Keratinocyte (primary cell): ENCODE results near the gene PROM1. TPM values are rescaled to one million over a fixed set of nuclear protein-coding genes. Genes with fewer than 3 reads are reported as not detected.

Source experiments
- DNase-seq: peaks from one replicate; pipeline ENCODE4 v3.0.0-alpha.2; 2011; ENCODE audit warnings: low read depth, missing footprints, low spot score
- FAIRE-seq: peaks from 2 replicates; lab custom pipeline; 2011; peaks lifted over from hg19 to GRCh38; lab: Jason Lieb, UNC
- H2AFZ ChIP-seq: 2 replicates; pipeline ENCODE4 v1.6.0; 2012; ENCODE audit warnings: low read length, control low read depth, inconsistent platforms; ENCODE audit not compliant: control insufficient read depth
- H3K27ac ChIP-seq: 2 replicates; pipeline ENCODE4 v1.5.1; 2011; ENCODE audit warnings: low read length; ENCODE audit not compliant: control insufficient read depth, insufficient read depth
- H3K27me3 ChIP-seq: 3 replicates; pipeline ENCODE4 v1.6.0; 2011; ENCODE audit warnings: low read length; ENCODE audit not compliant: control insufficient read depth, insufficient read depth; ENCODE audit errors: extremely low read depth
- H3K36me3 ChIP-seq, 2 experiments: 2 replicates in 1 of 2; 3 replicates in 1 of 2; pipeline ENCODE4 v1.5.1; 2011; ENCODE audit warnings: low read length in 2 of 2, mild to moderate bottlenecking in 1 of 2; ENCODE audit not compliant: control insufficient read depth in 2 of 2, insufficient read depth in 2 of 2; ENCODE audit errors: extremely low read depth in 1 of 2
- H3K4me1 ChIP-seq: 3 replicates; pipeline ENCODE4 v1.5.1; 2011; ENCODE audit warnings: low read length; ENCODE audit not compliant: control insufficient read depth, insufficient read depth; ENCODE audit errors: extremely low read depth
- H3K4me2 ChIP-seq: 3 replicates; pipeline ENCODE4 v1.6.0; 2011; ENCODE audit warnings: low read depth, low read length; ENCODE audit not compliant: control insufficient read depth, insufficient read depth; ENCODE audit errors: extremely low read depth
- H3K4me3 ChIP-seq, 3 experiments: fragments of 200-600 bp in 1 of 3; sonication (generic) in 1 of 3; 2 replicates in 2 of 3; 3 replicates in 1 of 3; pipeline ENCODE4 v1.5.1; 2011 to 2016; ENCODE audit warnings: low read length in 3 of 3, mild to moderate bottlenecking in 3 of 3, control low read depth in 2 of 3, inconsistent platforms in 1 of 3, low read depth in 1 of 3, mixed read lengths in 1 of 3, mixed run types in 1 of 3, moderate library complexity in 1 of 3; ENCODE audit not compliant: control insufficient read depth in 2 of 3, insufficient read depth in 2 of 3; ENCODE audit errors: extremely low read depth in 1 of 3
- H3K79me2 ChIP-seq: 2 replicates; pipeline ENCODE4 v1.6.0; 2012; ENCODE audit warnings: low read length; ENCODE audit not compliant: control insufficient read depth, insufficient read depth
- H3K9ac ChIP-seq: 3 replicates; pipeline ENCODE4 v1.6.0; 2011; ENCODE audit warnings: low read length; ENCODE audit not compliant: control insufficient read depth, insufficient read depth; ENCODE audit errors: extremely low read depth
- H3K9me1 ChIP-seq: 3 replicates; pipeline ENCODE4 v1.6.0; 2011; ENCODE audit warnings: low read length; ENCODE audit not compliant: control insufficient read depth, insufficient read depth; ENCODE audit errors: extremely low read depth
- H3K9me3 ChIP-seq: 2 replicates; pipeline ENCODE4 v1.5.1; 2012; ENCODE audit warnings: low read depth, low read length; ENCODE audit not compliant: control insufficient read depth
- H4K20me1 ChIP-seq: 3 replicates; pipeline ENCODE4 v1.6.0; 2011; ENCODE audit warnings: low read length; ENCODE audit not compliant: control insufficient read depth, insufficient read depth; ENCODE audit errors: extremely low read depth
- CTCF ChIP-seq, 3 experiments: IDR thresholded peaks in 1 of 3; conservative IDR thresholded peaks in 1 of 3; optimal IDR thresholded peaks in 1 of 3; 2 replicates in 2 of 3; 3 replicates in 1 of 3; pipeline versions ENCODE3 to v1.5.1; 2011; ENCODE audit warnings: low read length in 3 of 3, mild to moderate bottlenecking in 3 of 3, moderate library complexity in 2 of 3, control low read depth in 1 of 3, inconsistent platforms in 1 of 3; ENCODE audit not compliant: insufficient read depth in 2 of 3; ENCODE audit errors: extremely low read depth in 1 of 3
- EZH2 ChIP-seq: IDR thresholded peaks from one replicate; pipeline ENCODE4 v1.6.1; 2012; ENCODE audit warnings: inconsistent platforms, mild to moderate bottlenecking, low read length, moderate library complexity
- dilution Hi-C: fragments of 300-500 bp; cut with MboI; formaldehyde crosslinking; loops from one replicate; pipeline ENCODE4 v1.7.0; 2020; ENCODE audit warnings: low sequenced_read_pairs; ENCODE audit not compliant: extremely low pct_ligation_motif_present
- polyA plus RNA-seq, 5 experiments: library from polyadenylated mRNA; depleted of rRNA in 3 of 5; stranded (reverse) in 3 of 5; stranded (forward) in 1 of 5; unstranded in 1 of 5; fragments of >200 nt; gene quantifications; 1 replicate in 1 of 5; 2 replicates in 3 of 5; 3 replicates in 1 of 5; pipeline versions ENCODE4 v1.2.1 to v1.2.3, GENCODE V29; 2011 to 2012; ENCODE audit warnings: missing spikeins in 2 of 5, low read depth in 1 of 5, low replicate concordance in 1 of 5

The PROM1 gene
- polyA plus RNA-seq, 1 donor (not counting 4 experiments of a cell fraction or from before 2014, with no cell fraction given): not detected

GRCh38 chr4:16051132-16051531, 32.7 kb downstream of the PROM1 start:
- FAIRE-seq: no peak
- Histone ChIP-seq H2AFZ (no peak overlapping the region), H3K4me2 (no peak overlapping the region), H3K79me2 (no peaks in the 10 kb centered on the region), H3K4me1 (no peaks in the 10 kb centered on the region), H3K27me3 (peaks cover 8% of the 10 kb centered on the region), H3K9me3 (no peaks in the 10 kb centered on the region), H3K4me3 (no peak overlapping the region), H3K9ac (no peak overlapping the region), H3K27ac (no peak overlapping the region), H3K9me1 (no peaks in the 10 kb centered on the region), H4K20me1 (no peaks in the 10 kb centered on the region), H3K36me3 (no peaks in the 10 kb centered on the region)
- no peak for DNase-seq
- TF ChIP-seq CTCF (optimal IDR thresholded peaks at IDR 0.05 in 1 of 3, IDR thresholded peaks at IDR 0.05 in 1 of 3, conservative IDR thresholded peaks at IDR 0.05 in 1 of 3; ENCODE audit: extremely low read depth in 1 of 3, insufficient read depth in 2 of 3, low read length in 3 of 3): no peak
- TF ChIP-seq EZH2: no peak
- dilution Hi-C loops: no loop called here

GRCh38 chr4:16050669-16051068, 33.2 kb downstream of the PROM1 start:
- no peaks in the 10 kb centered on the region for H3K9me3 ChIP-seq
- H3K4me2 ChIP-seq: no peak overlapping the region
- H3K27me3 ChIP-seq: peaks cover 5% of the 10 kb centered on the region
- no peak overlapping the region for H3K9ac ChIP-seq
- H3K9me1 ChIP-seq: no peaks in the 10 kb centered on the region
- H3K79me2 ChIP-seq: no peaks in the 10 kb centered on the region
- H4K20me1 ChIP-seq: no peaks in the 10 kb centered on the region
- H3K4me3 ChIP-seq: no peak overlapping the region
- H3K27ac ChIP-seq: no peak overlapping the region
- dilution Hi-C loops: no loop called here
- no peak for DNase-seq
- H3K36me3 ChIP-seq: no peaks in the 10 kb centered on the region
- TF ChIP-seq EZH2 (no peak), CTCF (optimal IDR thresholded peaks at IDR 0.05 in 1 of 3, IDR thresholded peaks at IDR 0.05 in 1 of 3, conservative IDR thresholded peaks at IDR 0.05 in 1 of 3; ENCODE audit: extremely low read depth in 1 of 3, insufficient read depth in 2 of 3, low read length in 3 of 3) (no peak)
- H2AFZ ChIP-seq: no peak overlapping the region
- no peaks in the 10 kb centered on the region for H3K4me1 ChIP-seq
- FAIRE-seq: no peak
